Measurements from ENCODE around the gene MKKS.
A peak's percentile ranks its signal among the peaks of the same experiment; 100 is the strongest.
"Not testable (repeated sequence)": the region's sequence is repeated elsewhere in the genome, so short reads cannot be mapped to it uniquely, and the experiment has no call there.

Gene MKKS

DNA sequence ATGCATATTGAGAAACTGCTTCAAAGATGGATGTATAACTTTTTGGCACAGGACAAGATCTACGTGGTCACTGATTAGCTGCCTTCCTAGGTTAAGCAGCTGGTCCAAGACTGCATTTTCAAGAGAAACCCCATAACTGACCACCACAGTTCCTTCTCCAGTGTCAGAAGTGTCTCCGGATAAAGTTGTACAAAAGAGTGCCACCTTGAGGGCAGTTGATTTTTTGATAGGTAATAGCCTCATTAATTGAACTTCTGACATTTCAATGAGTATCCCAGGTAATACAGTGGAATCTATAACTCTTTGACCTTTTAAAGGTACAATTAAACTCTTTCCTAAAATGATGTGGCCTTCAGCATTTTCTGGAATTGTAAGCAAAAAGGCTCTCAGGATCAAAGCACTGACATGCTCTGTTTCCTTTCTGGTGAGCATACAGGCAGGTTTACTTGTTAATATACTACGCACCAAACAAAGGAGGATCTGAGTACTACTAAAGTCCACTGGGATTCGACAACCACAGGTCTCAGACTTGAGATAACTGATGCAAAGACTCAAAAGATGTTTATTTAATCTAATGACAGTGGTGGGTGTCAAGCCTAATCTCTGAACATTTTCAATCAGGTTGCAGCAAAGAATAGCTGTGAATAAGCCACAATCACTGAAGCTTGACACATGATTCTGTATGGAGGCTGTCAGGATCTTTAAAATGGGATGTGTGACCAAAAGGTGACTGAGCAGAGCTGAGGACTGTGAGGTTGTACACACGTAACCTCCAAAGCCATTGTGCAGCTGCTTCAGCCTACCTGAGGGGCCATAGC is 21.2 kb downstream of the MKKS start:
- no peak for DNase-seq
- H3K4me3 Mint-ChIP-seq = no peak overlapping the region

GRCh38 chr20:10411673-10412072 is 22.3 kb downstream of the MKKS start:
- no peaks in the 10 kb centered on the region for H3K27me3 Mint-ChIP-seq
- no peak overlapping the region for H3K4me3 Mint-ChIP-seq
- H3K9me3 Mint-ChIP-seq = no peaks in the 10 kb centered on the region
- peaks cover 60% of the 10 kb centered on the region for H3K36me3 Mint-ChIP-seq (ENCODE audit: low read depth)
- no peak for DNase-seq
- peaks cover 7% of the 10 kb centered on the region for H3K4me1 Mint-ChIP-seq (ENCODE audit: low read depth)
- H3K27ac Mint-ChIP-seq = no peak overlapping the region

More for the DNA sequence above, 21.2 kb downstream of the MKKS start:
- Mint-ChIP-seq H3K27ac (peak overlapping the region; percentile 29), H3K9me3 (no peaks in the 10 kb centered on the region), H3K4me1 (ENCODE audit: low read depth) (peaks cover 8% of the 10 kb centered on the region), H3K27me3 (no peaks in the 10 kb centered on the region), H3K36me3 (ENCODE audit: low read depth) (peaks cover 61% of the 10 kb centered on the region)

DNA sequence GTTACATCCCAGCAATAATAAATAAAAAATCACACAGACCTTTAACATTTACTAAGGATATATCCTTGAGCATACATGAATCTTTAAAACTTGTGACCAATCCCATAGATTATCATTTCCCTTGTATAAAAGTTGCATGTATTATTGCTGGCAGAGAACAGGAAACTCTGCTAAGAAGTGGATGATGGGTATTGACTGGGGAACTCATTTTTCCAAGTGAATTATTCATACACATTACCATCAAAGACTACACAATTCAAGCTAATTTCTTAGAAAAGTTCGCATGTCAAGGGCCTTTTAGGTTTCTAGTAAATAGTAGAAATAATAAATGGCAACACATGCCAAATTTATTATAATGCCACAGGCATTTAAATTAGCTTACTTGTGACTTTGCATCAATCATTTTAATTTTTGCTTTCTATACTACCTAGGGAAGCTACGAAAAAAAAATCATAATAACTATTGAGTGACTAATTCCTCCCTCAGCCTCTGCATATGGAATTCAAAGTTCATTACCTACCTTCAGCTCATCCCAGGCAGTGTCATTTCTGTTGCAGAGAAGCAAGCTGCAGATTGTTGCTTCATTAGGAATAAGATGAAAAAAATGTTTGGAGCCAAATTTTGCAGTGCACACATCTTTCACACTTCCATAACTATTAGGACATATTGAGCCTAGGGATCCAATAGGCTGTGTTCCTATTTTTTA is 25.8 kb downstream of the MKKS start:
- H3K4me1 Mint-ChIP-seq (ENCODE audit: low read depth) = peaks cover 3% of the 10 kb centered on the region
- H3K27me3 Mint-ChIP-seq = no peaks in the 10 kb centered on the region
- no peaks in the 10 kb centered on the region for H3K9me3 Mint-ChIP-seq
- H3K4me3 Mint-ChIP-seq = no peak overlapping the region
- H3K36me3 Mint-ChIP-seq (ENCODE audit: low read depth) = peaks cover 51% of the 10 kb centered on the region
- H3K27ac Mint-ChIP-seq = no peak overlapping the region
- no peak for DNase-seq

- peaks cover 6% of the 10 kb centered on the region for H3K4me1 Mint-ChIP-seq (ENCODE audit: low read depth)
- no peak overlapping the region for H3K4me3 Mint-ChIP-seq
- H3K27me3 Mint-ChIP-seq = no peaks in the 10 kb centered on the region
- DNase-seq = no peak
- no peaks in the 10 kb centered on the region for H3K9me3 Mint-ChIP-seq
- no peak overlapping the region for H3K27ac Mint-ChIP-seq
- peaks cover 33% of the 10 kb centered on the region for H3K36me3 Mint-ChIP-seq (ENCODE audit: low read depth)
Measured at GRCh38 chr20:10404959-10405530, 29.0 kb downstream of the MKKS start.

- H3K4me3 Mint-ChIP-seq = no peak overlapping the region
- peaks cover 33% of the 10 kb centered on the region for H3K36me3 Mint-ChIP-seq (ENCODE audit: low read depth)
- no peaks in the 10 kb centered on the region for H3K9me3 Mint-ChIP-seq
- no peak overlapping the region for H3K27ac Mint-ChIP-seq
- peaks cover 6% of the 10 kb centered on the region for H3K4me1 Mint-ChIP-seq (ENCODE audit: low read depth)
- H3K27me3 Mint-ChIP-seq = no peaks in the 10 kb centered on the region
- DNase-seq = no peak
Measured at GRCh38 chr20:10404023-10404628, 29.9 kb downstream of the MKKS start.

GRCh38 chr20:10402938-10403608 is 30.9 kb downstream of the MKKS start:
- Mint-ChIP-seq H3K36me3 (ENCODE audit: low read depth) (peaks cover 31% of the 10 kb centered on the region), H3K4me1 (ENCODE audit: low read depth) (peaks cover 6% of the 10 kb centered on the region), H3K9me3 (no peaks in the 10 kb centered on the region), H3K27ac (peak overlapping the region; percentile 20), H3K4me3 (no peak overlapping the region), H3K27me3 (no peaks in the 10 kb centered on the region)
- DNase-seq = no peak

DNA sequence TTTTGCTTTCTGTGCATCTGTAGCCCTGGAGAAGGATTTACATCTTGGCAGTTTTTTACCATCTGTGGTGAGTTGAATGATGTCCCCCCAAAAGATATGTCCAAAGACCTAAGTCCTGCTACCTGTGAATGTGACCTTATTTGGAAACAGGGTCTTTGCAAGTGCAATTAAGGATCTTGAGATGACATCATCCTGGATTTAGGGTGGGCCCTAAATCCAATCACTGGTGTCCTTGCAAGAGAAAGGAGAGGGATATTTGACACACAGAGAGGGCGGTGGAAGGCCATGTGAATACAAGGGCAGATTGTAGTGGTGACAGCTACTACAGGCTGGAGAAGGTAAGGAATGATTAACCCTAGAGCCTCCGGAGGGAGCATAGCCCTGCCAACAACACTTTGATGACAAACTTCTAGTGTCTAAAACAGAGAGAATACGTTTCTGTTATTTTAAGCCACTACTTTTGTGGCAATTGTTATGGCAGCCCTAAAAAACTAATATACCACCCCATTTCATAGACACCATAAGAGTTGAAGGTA is 35.1 kb downstream of the MKKS start:
- Mint-ChIP-seq H3K27me3 (no peaks in the 10 kb centered on the region), H3K36me3 (ENCODE audit: low read depth) (peaks cover 1% of the 10 kb centered on the region), H3K27ac (no peak overlapping the region)

DNA sequence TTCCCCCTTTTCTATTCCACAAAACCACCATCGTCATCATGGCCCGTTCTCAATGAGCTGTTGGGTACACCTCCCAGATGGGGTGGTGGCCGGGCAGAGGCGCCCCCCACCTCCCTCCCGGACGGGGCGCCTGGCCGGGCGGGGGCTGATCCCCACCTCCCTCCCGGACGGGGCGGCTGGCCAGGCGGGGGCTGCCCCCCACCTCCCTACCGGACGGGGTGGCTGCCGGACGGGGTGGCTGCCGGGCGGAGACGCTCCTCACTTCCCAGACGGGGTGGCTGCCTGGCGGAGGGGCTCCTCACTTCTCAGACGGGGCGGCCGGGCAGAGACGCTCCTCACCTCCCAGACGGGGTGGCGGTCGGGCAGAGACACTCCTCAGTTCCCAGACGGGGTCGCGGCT is 39.3 kb downstream of the MKKS start:
- H3K4me3 Mint-ChIP-seq; H3K36me3 Mint-ChIP-seq (ENCODE audit: low read depth); H3K4me1 Mint-ChIP-seq (ENCODE audit: low read depth); H3K9me3 Mint-ChIP-seq; H3K27me3 Mint-ChIP-seq; H3K27ac Mint-ChIP-seq; DNase-seq: not testable (repeated sequence)

More for the DNA sequence above, 35.1 kb downstream of the MKKS start:
- Mint-ChIP-seq H3K4me3 (no peak overlapping the region), H3K9me3 (no peaks in the 10 kb centered on the region), H3K4me1 (ENCODE audit: low read depth) (peaks cover 6% of the 10 kb centered on the region)
- DNase-seq = no peak

GRCh38 chr20:10390709-10391108 is 43.3 kb downstream of the MKKS start:
- H3K27me3 Mint-ChIP-seq = no peaks in the 10 kb centered on the region
- no peaks in the 10 kb centered on the region for H3K9me3 Mint-ChIP-seq
- no peak overlapping the region for H3K27ac Mint-ChIP-seq
- no peak overlapping the region for H3K4me3 Mint-ChIP-seq
- H3K4me1 Mint-ChIP-seq (ENCODE audit: low read depth) = peaks cover 7% of the 10 kb centered on the region
- no peaks in the 10 kb centered on the region for H3K36me3 Mint-ChIP-seq (ENCODE audit: low read depth)
- DNase-seq = no peak

DNA sequence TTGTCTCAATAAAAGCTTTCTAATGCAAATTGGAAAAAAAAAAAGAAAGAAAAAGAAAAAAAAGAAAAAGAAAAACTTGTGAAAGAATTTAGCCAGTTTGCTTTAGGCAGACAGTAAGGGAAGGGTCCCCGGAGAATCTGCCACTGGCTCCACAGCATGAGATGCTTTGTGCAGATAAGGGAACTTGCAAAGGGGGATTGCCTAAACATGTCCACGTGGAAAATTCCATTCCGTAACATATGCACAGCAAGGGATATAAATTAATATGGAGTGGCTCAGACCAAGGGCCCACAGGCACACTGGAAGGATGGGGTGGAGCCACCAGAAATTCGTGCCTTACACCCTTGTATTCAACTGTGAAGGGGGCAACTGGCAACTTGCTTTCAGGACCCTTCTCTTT is 45.4 kb downstream of the MKKS start:
- Mint-ChIP-seq H3K4me3 (no peak overlapping the region), H3K27ac (no peak overlapping the region), H3K27me3 (no peaks in the 10 kb centered on the region), H3K4me1 (ENCODE audit: low read depth) (peaks cover 7% of the 10 kb centered on the region), H3K9me3 (no peaks in the 10 kb centered on the region), H3K36me3 (ENCODE audit: low read depth) (no peaks in the 10 kb centered on the region)
- no peak for DNase-seq

DNA sequence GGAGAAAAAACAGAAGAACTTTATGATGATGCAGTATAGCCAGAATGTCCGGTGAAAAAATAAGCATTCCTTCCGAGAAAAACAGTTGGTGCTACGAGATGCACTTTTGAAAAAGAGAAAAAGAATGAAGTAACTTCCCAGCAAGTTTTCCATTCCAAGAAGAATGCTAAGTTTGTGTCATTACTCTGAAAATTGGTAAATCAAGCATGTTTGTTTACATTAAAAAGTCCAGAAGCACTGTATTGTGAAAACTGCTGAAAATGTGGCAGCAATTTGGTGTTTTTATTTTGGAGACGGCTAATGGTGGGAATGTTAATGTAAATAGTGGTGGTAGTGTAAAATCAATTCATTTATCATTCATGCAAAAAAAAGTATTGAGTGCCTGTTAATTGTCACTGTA is 46.3 kb downstream of the MKKS start:
- Mint-ChIP-seq H3K36me3 (ENCODE audit: low read depth) (no peaks in the 10 kb centered on the region), H3K27me3 (peaks cover 2% of the 10 kb centered on the region), H3K4me3 (no peak overlapping the region), H3K4me1 (ENCODE audit: low read depth) (peaks cover 7% of the 10 kb centered on the region), H3K9me3 (no peaks in the 10 kb centered on the region), H3K27ac (no peak overlapping the region)
- no peak for DNase-seq

- DNase-seq = no peak
- Mint-ChIP-seq H3K9me3 (no peaks in the 10 kb centered on the region), H3K36me3 (ENCODE audit: low read depth) (no peaks in the 10 kb centered on the region), H3K27ac (no peak overlapping the region), H3K4me3 (no peak overlapping the region), H3K4me1 (ENCODE audit: low read depth) (peaks cover 7% of the 10 kb centered on the region), H3K27me3 (peaks cover 2% of the 10 kb centered on the region)
Measured at GRCh38 chr20:10385850-10386544, 48.0 kb downstream of the MKKS start.

- no peak overlapping the region for H3K4me3 Mint-ChIP-seq
- no peak overlapping the region for H3K27ac Mint-ChIP-seq
- peaks cover 2% of the 10 kb centered on the region for H3K4me1 Mint-ChIP-seq (ENCODE audit: low read depth)
- DNase-seq = no peak
- peaks cover 18% of the 10 kb centered on the region for H3K27me3 Mint-ChIP-seq
- peaks cover 2% of the 10 kb centered on the region for H3K9me3 Mint-ChIP-seq
- H3K36me3 Mint-ChIP-seq (ENCODE audit: low read depth) = no peaks in the 10 kb centered on the region
Measured at GRCh38 chr20:10381477-10381876, 52.5 kb downstream of the MKKS start.

DNA sequence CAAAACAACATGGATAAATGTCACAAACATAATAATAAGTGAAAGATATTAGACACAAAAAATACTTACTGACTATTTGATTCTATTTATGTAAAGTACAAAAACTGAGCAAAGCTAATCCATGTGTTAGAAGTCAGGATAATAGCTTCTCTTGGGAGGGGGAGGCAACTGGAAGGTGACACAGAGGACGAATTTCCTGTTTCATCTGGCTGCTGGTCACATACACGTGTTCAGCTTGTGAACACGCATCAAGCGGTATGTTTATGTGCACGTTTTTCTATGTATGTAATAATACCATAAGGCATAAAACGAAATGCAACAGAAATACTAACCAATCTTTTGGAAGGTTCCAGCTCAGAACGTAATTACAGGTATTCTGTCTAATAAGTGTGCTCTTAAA is 54.3 kb downstream of the MKKS start:
- peaks cover 8% of the 10 kb centered on the region for H3K9me3 Mint-ChIP-seq
- H3K36me3 Mint-ChIP-seq (ENCODE audit: low read depth) = no peaks in the 10 kb centered on the region
- H3K4me1 Mint-ChIP-seq (ENCODE audit: low read depth) = no peaks in the 10 kb centered on the region
- peaks cover 25% of the 10 kb centered on the region for H3K27me3 Mint-ChIP-seq
- H3K4me3 Mint-ChIP-seq = no peak overlapping the region
- H3K27ac Mint-ChIP-seq = no peak overlapping the region
- DNase-seq = no peak
